Measurements from ENCODE around the gene OR2B3.

The OR2B3 gene

GRCh38 chr6:29097803-29098202 is 10.7 kb upstream of the OR2B3 start:
- no peak for TF ChIP-seq CTCF (IDR thresholded peaks at IDR 0.05)

DNA sequence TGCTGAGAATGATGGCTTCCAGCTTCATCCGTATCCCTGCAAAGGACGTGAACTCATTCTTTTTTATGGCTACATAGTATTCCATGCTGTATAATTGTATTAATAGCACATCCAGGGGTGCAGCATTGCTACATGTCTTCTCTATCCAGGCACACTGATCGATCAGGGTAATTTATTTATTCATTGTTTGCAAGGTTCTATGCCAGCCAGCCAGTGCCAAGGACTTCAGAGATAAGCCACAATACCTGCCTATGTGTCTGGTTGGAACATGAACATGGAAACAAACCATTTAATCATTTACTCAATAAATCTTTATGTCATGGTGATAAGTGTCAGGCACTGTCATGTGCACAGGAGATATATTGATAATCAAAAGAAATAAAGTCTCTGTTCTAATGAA is 5.8 kb upstream of the OR2B3 start:
- no peak for TF ChIP-seq CTCF (IDR thresholded peaks at IDR 0.05)

DNA sequence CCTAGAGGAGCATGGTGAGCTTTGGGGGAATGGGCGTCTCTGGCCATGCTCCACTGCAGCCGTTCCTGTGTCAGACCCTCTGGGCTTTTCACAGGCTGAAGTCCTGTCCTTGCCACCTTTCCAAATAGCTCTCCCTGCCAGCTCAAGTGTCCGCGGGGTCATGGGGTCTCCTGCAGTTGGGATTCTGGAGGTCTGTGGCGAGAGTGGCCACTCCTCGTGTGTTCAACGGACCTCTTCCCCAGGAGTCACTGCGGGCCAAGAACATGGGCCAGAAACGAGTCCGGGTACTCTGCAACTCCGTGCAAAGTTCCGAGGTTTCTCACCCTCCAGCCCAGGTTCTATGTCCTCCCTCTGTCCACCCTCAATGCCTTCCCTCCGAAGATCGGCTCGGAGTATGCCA is 4.7 kb downstream of the OR2B3 start:
- TF ChIP-seq CTCF (IDR thresholded peaks at IDR 0.05) = no peak

DNA sequence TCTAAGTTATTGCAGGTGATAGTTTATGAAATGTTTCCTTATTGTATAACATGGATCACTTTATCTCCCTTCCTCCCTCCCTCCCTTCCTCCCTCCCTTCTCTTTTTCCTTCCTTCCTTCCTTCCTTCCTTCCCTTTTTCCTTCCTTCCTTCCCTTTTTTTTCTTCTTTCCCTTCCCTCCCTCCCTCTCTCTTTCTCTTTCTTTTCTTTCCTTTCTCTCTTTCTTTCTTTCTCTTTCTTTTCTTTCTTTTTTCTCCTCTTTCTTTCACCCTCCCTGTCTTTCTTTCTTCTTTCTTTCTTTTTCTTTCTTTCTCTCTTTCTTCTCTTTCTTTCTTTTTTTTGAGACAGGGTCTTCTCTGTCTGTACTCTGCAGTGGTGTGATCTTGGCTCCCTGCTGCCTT is 5.8 kb downstream of the OR2B3 start:
- no peak for TF ChIP-seq CTCF (IDR thresholded peaks at IDR 0.05)

DNA sequence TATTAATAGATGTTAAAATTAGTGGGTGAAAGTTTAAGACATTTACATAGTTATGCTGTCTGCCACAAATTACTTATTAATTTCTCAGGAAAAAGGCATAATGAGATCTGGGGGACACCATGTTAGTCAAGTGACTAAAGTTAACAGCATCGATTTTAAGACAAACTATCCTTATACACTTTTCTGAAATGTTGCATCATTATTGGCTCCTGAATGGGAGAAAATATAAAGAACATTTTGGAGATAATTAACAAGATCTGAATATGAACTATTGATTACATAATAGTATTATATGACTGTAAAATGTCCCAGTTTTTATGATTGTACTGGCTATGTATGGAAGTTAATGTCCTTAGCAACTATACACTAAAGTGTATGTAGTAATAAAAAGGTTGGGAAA is 7.9 kb downstream of the OR2B3 start:
- no peak for TF ChIP-seq CTCF (IDR thresholded peaks at IDR 0.05)

DNA sequence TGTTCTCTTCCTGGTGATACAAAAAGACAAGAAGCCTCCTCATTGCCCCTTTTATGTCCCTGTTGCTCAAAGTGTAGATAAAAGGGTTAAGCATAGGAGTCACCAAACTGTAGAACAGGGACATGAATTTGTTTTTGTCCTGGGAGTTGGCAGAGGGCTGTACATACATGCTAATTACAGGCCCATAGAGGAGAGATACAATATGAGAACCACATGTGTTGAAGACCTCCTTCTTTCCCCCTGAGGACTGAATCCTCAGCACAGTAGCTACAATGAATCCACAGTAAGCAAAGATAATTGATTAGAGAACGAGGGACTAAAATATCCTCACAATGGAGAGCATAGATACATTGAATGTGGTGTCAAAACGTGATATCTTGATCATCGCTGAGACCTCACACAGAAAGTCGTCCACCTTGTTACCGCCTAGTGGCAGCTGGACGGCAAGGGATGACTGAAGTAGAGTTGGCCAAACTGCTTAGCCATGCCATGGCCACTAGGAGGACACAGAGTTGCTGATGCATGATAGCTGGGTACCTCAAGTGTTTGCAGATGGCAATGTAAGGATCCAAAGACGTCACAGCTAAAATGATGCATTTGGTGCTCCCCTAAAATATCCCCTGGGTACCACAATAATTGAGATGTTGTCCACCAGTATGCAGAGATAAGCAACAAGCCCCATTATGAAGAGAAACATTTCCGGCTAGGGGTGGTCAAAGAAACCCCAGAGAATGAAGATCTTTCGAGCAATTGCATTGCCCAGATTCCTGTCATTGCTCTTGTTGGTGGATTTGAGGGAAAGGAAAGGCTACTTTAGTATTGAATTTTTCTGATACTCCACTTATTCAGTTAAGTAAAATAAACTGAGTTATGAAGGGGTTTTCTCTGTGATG is 15.0 kb downstream of the OR2B3 start:
- TF ChIP-seq CTCF (IDR thresholded peaks at IDR 0.05) = peak; percentile 67

DNA sequence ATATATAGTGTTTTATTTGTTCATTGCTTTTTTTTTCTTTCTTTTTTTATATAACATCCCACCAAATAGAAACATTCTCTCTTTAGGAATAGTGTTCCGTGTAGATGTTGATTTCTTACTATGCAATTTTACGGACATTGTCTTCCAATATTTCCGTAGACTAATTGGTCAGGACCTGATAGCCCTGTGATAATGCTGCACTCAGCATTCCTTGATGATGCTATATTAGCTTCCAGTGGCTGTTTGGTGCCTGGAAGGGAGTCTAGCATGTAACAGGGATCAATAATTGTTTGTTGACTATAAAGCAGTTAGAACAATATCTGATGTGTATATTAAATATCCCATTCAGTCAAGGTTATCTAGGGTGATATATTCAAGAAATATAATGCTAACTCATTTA is 35.4 kb downstream of the OR2B3 start:
- TF ChIP-seq CTCF (IDR thresholded peaks at IDR 0.05) = no peak
